Astrocyte (in vitro differentiated cells and primary cell): Measurements from ENCODE around the gene KCNH8.

Experiments used
- CTCF ChIP-seq: IDR thresholded peaks from 2 replicates; pipeline ENCODE4 v1.5.1; 2011; ENCODE audit warnings: low read depth, mild to moderate bottlenecking, inconsistent platforms, low read length, moderate library complexity; ENCODE audit not compliant: insufficient read depth
- EZH2 ChIP-seq: IDR thresholded peaks from 2 replicates; pipeline ENCODE4 v1.6.1; 2012; ENCODE audit warnings: mild to moderate bottlenecking, low read length, inconsistent platforms; ENCODE audit not compliant: insufficient read depth

GRCh38 chr3:19159966-19160635 is 11.8 kb downstream of the KCNH8 start:
- TF ChIP-seq CTCF (no peak), EZH2 (no peak)
